Thoracic aorta (tissue), 2 donors: ENCODE results near the gene ALK. TPM values are rescaled to one million over a fixed set of nuclear protein-coding genes. Genes with fewer than 3 reads are reported as not detected.

ENCODE experiments used
- ATAC-seq: fragments of 150-250 bp; one replicate; pipeline ENCODE4 v1.8.0; 2017; ENCODE audit warnings: low read depth; ENCODE audit not compliant: insufficient number of reproducible peaks, low FRiP score
- DNase-seq: peaks from one replicate; pipeline ENCODE4 v3.0.0-alpha.2; 2020; ENCODE audit warnings: low spot score
- H3K27ac ChIP-seq, 2 donors: fragments of 200-600 bp; sonication (generic); 1 replicate in 1 of 2; 2 replicates in 1 of 2; pipeline ENCODE4 v1.5.1; 2016; ENCODE audit warnings: mild to moderate bottlenecking in 2 of 2, moderate library complexity in 2 of 2
- H3K27me3 ChIP-seq: fragments of 200-600 bp; sonication (generic); replicated peaks from 2 replicates; pipeline ENCODE4 v1.6.0; 2016; ENCODE audit warnings: mild to moderate bottlenecking; ENCODE audit not compliant: insufficient read depth
- H3K36me3 ChIP-seq: fragments of 200-600 bp; sonication (generic); one replicate; pipeline ENCODE4 v1.5.1; 2016
- H3K4me1 ChIP-seq, 2 donors: fragments of 200-600 bp; sonication (generic); 1 replicate in 1 of 2; 2 replicates in 1 of 2; pipeline versions ENCODE4 v1.5.1 to v1.6.0; 2016; ENCODE audit warnings: low read depth in 2 of 2, mild to moderate bottlenecking in 1 of 2; ENCODE audit not compliant: control insufficient read depth in 1 of 2
- H3K4me3 ChIP-seq: fragments of 200-600 bp; sonication (generic); 2 replicates; pipeline ENCODE4 v1.5.1; 2016; ENCODE audit warnings: mild to moderate bottlenecking
- H3K9me3 ChIP-seq: fragments of 200-600 bp; sonication (generic); 2 replicates; pipeline ENCODE4 v1.5.1; 2016
- CTCF ChIP-seq: fragments of 200-600 bp; sonication (generic); IDR thresholded peaks from one replicate; pipeline ENCODE4 v1.5.1; 2019; ENCODE audit warnings: antibody characterized with exemption
- total RNA-seq, 2 donors: library from RNA; depleted of rRNA; stranded (reverse); fragments of >200 nt; gene quantifications; one replicate each; pipeline versions ENCODE4 v1.1.0 to v1.2.3, GENCODE V29; 2016

The ALK gene
- total RNA-seq, 2 donors from 2014 or later: 2.0 TPM; not detected in 1

- Histone ChIP-seq H3K4me1 (no peaks in the 10 kb centered on the region), H3K4me3 (no peak overlapping the region), H3K27me3 (no peaks in the 10 kb centered on the region), H3K27ac (no peak overlapping the region), H3K9me3 (no peaks in the 10 kb centered on the region), H3K36me3 (no peaks in the 10 kb centered on the region)
- ATAC-seq: no peak
- DNase-seq: no peak
- no peak for TF ChIP-seq CTCF
These were observed 22.4 kb downstream of the ALK start for GRCh38 chr2:29898999-29899398.

GRCh38 chr2:29894822-29895614 is 26.4 kb downstream of the ALK start:
- H3K27me3 ChIP-seq: no peaks in the 10 kb centered on the region
- ATAC-seq (no peak), DNase-seq (no peak)
- no peak overlapping the region for H3K4me3 ChIP-seq
- no peaks in the 10 kb centered on the region for H3K36me3 ChIP-seq
- no peak for TF ChIP-seq CTCF
- H3K4me1 ChIP-seq: no peaks in the 10 kb centered on the region
- no peak overlapping the region for H3K27ac ChIP-seq
- no peaks in the 10 kb centered on the region for H3K9me3 ChIP-seq

GRCh38 chr2:29892585-29893259 is 28.7 kb downstream of the ALK start:
- TF ChIP-seq CTCF: no peak
- DNase-seq: no peak

GRCh38 chr2:29881089-29881730 is 40.2 kb downstream of the ALK start:
- no peaks in the 10 kb centered on the region for H3K4me1 ChIP-seq
- no peaks in the 10 kb centered on the region for H3K9me3 ChIP-seq
- no peaks in the 10 kb centered on the region for H3K36me3 ChIP-seq
- ATAC-seq (no peak), DNase-seq (no peak)
- no peak for TF ChIP-seq CTCF
- no peaks in the 10 kb centered on the region for H3K27me3 ChIP-seq
- no peak overlapping the region for H3K27ac ChIP-seq
- H3K4me3 ChIP-seq: no peak overlapping the region

More at GRCh38 chr2:29892585-29893259, 28.7 kb downstream of the ALK start:
- Histone ChIP-seq H3K36me3 (no peaks in the 10 kb centered on the region), H3K9me3 (no peaks in the 10 kb centered on the region), H3K4me1 (no peaks in the 10 kb centered on the region), H3K27ac (no peak overlapping the region), H3K4me3 (no peak overlapping the region), H3K27me3 (no peaks in the 10 kb centered on the region)
- no peak for ATAC-seq

GRCh38 chr2:29880084-29880483 is 41.3 kb downstream of the ALK start:
- Histone ChIP-seq H3K4me3 (no peak overlapping the region), H3K4me1 (no peaks in the 10 kb centered on the region), H3K27me3 (no peaks in the 10 kb centered on the region), H3K9me3 (no peaks in the 10 kb centered on the region), H3K36me3 (no peaks in the 10 kb centered on the region), H3K27ac (no peak overlapping the region)
- TF ChIP-seq CTCF: no peak
- no peak for ATAC-seq
- DNase-seq: no peak
